ENCODE results near the gene F2R.
A peak's percentile ranks its signal among the peaks of the same experiment; 100 is the strongest.
"Not testable (repeated sequence)": the region's sequence is repeated elsewhere in the genome, so short reads cannot be mapped to it uniquely, and the experiment has no call there.

Gene F2R

GRCh38 chr5:76755779-76756637 lies 40.1 kb downstream of the F2R start:
- no peak for DNase-seq (ENCODE audit: low read depth)

- DNase-seq (ENCODE audit: low read depth) = no peak
Measured at GRCh38 chr5:76757049-76757448, 41.1 kb downstream of the F2R start.

- DNase-seq (ENCODE audit: low read depth) = not testable (repeated sequence)
Measured at GRCh38 chr5:76761118-76761517, 45.2 kb downstream of the F2R start.

- DNase-seq (ENCODE audit: low read depth) = no peak
Measured at GRCh38 chr5:76762484-76762883, 46.6 kb downstream of the F2R start.

DNA sequence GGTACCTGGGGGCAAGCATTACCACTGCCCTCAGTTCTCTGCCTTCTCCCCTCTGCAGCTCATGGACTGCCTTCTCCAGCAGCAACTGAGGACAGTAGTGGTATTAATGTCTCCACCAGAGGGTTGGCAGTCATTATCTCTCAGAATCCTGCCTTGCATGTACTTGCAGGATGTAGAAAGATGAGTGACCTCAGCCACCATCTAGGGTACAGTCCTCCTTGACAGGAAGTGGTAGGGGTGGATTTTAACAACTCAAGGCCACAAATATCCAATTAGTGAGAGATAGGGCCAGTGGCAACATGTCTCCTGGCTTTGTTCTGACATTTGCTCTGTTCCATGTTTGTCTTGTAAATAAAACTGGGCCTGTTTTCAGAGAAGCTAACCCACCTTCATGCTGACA lies 47.2 kb downstream of the F2R start:
- DNase-seq (ENCODE audit: low read depth) = no peak

DNA sequence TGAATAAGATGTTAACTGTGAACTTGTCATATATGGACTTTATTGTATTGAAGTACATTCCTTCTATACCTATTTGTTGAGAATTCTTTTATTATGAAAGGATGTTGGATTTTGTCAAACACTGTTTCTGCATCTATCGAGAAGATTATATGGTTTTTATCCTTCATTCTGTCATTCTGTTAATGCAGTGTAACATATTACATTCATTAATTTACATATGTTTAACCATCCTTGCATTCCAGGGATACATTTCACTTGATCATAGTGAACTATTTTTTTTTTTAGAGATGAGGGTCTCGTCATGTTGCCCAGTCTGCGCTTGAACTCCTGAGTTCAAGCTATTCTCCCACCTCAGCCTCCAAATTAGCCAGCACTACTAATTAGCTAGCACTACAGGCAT lies 48.4 kb downstream of the F2R start:
- no peak for DNase-seq (ENCODE audit: low read depth)

DNA sequence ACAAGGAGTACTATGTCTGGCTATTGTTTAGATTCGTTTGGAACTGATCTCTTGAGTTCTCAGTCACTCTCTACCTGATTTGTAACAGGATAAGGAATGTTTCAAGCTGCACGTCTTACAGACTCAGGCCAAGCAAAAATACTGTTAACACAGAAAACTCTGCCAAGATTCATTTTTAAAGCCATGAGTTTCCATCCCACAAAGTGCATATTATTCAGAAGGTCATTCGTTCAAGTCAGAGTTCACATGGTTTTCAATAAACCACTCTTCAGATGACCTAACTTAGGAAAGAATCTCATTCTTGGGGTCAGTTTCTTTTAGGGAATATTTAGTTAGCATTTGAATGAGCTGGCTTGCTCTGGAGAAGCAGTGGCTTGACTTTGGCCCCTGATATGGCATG lies 49.3 kb downstream of the F2R start:
- DNase-seq (ENCODE audit: low read depth) = peak; percentile 28

DNA sequence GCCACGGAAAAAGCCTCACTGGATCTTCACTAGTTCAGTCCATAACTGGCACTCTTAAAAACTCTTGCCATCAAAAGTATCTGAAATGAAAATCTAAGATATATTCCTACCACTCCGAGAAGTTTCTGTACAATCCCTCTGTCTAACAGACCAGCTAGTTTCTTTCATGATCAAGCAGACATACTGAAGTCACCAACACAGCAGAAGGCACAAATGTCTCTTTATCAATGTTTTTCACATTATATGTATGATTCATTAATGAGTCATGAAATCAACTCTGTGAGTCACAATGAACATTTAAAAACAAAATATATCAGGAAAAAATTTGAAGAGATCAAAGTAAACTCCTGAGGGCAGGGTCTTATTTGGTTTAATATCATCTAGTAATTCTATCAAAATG lies 50.8 kb downstream of the F2R start:
- DNase-seq (ENCODE audit: low read depth) = no peak

DNA sequence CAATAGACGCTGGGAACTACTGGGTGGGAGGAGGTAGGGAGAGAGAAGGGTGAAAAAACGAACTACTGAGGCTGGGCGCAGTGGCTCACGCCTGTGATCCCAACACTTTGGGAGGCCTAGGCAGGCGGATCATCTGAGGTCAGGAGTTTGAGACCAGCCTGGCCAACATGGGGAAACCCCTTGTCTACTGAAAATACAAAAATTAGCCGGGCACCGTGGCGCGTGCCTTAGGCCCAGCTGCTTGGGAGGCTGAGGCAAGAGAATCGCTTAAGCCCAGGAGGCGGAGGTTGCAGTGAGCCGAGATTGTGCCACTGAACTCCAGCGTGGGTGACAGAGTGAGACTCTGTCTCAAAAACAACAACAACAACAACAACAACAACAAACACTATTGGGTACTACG lies 55.1 kb downstream of the F2R start:
- not testable (repeated sequence) for DNase-seq (ENCODE audit: low read depth)

GRCh38 chr5:76771705-76772405 lies 55.9 kb downstream of the F2R start:
- no peak for DNase-seq (ENCODE audit: low read depth)

DNA sequence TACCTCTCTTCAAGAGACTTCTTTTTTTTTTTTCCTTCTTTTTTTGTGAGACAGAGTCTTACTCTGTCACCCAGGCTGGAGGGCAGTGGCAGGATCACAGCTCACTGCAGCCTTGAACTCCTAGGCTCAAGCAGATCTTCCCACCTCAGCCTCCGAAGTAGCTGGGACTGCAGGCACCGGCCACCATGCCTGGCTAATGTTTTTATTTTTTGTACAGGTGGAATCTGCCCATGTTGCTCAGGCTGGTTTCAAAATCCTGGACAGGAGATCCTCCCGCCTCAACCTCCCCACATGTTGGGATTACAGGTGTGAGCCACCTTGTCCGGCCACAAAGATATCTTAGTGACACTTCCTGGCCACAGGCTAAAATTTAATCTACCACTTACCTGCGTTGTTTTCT lies 60.0 kb downstream of the F2R start:
- no peak for DNase-seq (ENCODE audit: low read depth)

DNA sequence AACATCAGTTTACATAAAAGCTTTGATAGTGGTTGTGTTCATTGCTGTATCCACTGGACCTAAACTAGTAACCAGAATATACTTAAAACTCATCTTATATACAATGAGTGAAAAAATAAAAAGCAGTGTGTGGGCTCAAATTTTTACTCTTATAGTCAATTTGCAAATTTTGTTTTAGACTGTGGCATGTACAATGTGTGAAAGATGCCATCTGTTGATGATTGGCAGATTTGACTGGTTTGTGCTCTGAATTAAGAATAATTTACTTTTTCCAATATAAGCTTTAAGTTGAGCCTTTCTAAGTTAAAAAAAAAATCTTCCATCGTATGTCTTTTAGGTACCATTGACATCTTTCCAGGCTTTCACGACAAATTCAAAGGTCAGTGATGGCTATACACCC lies 60.5 kb downstream of the F2R start:
- no peak for DNase-seq (ENCODE audit: low read depth)

DNA sequence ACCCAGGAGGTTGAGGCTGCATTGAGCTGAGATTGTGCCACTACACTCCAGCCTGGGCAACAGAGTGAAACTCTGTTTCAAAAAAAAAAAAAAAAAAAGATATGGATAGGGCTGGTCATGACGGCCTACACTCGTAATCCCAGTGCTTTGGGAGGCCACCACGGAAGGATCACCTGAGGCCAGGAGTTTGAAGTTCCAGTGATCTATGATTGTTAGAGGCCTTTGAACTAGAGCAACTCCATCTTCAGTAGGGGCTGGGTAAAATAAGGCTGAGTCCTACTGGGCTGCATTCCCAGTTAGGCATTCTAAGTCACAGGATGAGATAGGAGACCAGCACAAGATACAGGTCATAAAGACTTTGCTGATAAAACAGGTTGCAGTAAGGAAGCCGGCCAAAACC lies 64.7 kb downstream of the F2R start:
- DNase-seq (ENCODE audit: low read depth) = not testable (repeated sequence)

DNA sequence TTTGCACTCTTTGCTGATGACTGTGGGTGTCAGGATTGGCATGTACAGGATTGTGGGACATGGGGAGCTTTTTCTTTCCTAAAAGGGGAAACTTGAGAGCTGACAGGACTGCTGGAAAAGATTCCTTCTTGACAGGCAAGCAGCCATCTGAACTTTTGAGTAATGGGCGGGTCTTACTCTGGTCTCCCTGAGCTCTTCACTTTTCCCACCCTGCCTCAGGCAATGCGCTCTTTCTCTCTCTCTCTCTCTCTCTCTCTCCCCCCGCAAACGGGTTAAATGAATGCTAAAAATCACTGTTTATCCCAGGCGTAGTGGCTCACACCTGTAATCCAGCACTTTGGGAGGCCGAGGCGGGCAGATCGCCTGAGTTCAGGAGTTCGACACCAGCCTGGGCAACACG lies 65.8 kb downstream of the F2R start:
- no peak for DNase-seq (ENCODE audit: low read depth)

- no peak for DNase-seq (ENCODE audit: low read depth)
Measured at GRCh38 chr5:76782444-76782843, 66.5 kb downstream of the F2R start.
